ENCODE data around the gene SYNE2. TPM values are rescaled to one million over a fixed set of nuclear protein-coding genes. Genes with fewer than 3 reads are reported as not detected.
"Not testable (repeated sequence)": the region's sequence is repeated elsewhere in the genome, so short reads cannot be mapped to it uniquely, and the experiment has no call there.

The SYNE2 gene
- total RNA-seq, 1 donor from 2014 or later: 186 TPM

DNA sequence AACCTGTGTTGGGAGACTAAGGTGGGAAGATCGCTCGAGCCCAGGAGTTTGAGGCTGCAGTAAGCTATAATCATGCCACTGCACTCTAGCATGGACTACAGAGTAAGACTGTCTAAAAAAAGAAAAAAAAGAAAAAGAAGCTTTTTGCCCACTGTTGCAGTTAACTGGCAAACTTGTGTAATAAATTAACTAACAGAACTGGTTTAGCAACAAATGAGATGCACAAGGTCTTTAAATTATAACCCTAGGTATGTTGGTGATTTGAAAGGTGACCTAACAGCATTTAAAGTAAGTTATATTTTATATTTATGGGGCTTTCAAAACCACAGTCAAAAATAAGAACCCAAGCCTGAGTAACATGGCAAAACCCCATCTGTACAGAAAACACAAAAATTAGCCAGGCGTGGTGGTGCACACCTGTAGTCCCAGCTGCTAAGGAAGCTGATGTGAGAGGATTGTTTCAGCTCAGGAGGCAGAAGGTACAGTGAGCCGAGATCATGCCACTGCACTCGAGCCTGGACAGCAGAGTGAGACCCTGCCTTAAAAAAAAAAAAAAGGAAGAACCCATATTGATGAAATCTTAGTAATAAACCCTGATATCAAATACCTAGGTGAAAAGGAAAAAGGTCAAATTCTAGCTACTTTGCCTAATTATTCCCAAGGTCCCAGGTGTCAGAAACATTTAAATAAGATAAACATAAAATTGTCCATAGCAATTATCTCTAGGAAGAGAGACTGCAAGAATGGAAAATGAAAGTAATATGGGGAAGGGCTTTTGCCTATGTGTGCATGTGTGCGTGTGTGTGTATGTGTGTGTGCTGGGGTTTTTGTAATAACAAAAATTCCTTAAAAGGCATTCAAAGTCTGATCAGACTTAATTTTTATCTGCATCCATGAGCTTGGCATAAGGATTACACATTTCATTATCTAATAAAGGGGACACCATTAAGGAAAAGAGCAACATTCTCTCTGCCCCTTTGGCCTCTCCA, 15.4 kb downstream of the SYNE2 start:
- Histone ChIP-seq H3K36me3 (no peaks in the 10 kb centered on the region), H3K27me3 (ENCODE audit: low read depth) (no peaks in the 10 kb centered on the region), H3K4me1 (peaks cover 44% of the 10 kb centered on the region), H3K27ac (replicated peaks) (peak overlapping the region; percentile 10), H3K9me3 (replicated peaks) (no peaks in the 10 kb centered on the region), H3K4me3 (no peak overlapping the region)
- no peak for DNase-seq
- intact Hi-C loops (cut with micrococcal nuclease): no loop called here
- TF ChIP-seq, protein P1, sequence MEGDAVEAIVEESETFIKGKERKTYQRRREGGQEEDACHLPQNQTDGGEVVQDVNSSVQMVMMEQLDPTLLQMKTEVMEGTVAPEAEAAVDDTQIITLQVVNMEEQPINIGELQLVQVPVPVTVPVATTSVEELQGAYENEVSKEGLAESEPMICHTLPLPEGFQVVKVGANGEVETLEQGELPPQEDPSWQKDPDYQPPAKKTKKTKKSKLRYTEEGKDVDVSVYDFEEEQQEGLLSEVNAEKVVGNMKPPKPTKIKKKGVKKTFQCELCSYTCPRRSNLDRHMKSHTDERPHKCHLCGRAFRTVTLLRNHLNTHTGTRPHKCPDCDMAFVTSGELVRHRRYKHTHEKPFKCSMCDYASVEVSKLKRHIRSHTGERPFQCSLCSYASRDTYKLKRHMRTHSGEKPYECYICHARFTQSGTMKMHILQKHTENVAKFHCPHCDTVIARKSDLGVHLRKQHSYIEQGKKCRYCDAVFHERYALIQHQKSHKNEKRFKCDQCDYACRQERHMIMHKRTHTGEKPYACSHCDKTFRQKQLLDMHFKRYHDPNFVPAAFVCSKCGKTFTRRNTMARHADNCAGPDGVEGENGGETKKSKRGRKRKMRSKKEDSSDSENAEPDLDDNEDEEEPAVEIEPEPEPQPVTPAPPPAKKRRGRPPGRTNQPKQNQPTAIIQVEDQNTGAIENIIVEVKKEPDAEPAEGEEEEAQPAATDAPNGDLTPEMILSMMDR (IDR thresholded peaks at IDR 0.05; ENCODE audit: borderline replicate concordance): no peak

DNA sequence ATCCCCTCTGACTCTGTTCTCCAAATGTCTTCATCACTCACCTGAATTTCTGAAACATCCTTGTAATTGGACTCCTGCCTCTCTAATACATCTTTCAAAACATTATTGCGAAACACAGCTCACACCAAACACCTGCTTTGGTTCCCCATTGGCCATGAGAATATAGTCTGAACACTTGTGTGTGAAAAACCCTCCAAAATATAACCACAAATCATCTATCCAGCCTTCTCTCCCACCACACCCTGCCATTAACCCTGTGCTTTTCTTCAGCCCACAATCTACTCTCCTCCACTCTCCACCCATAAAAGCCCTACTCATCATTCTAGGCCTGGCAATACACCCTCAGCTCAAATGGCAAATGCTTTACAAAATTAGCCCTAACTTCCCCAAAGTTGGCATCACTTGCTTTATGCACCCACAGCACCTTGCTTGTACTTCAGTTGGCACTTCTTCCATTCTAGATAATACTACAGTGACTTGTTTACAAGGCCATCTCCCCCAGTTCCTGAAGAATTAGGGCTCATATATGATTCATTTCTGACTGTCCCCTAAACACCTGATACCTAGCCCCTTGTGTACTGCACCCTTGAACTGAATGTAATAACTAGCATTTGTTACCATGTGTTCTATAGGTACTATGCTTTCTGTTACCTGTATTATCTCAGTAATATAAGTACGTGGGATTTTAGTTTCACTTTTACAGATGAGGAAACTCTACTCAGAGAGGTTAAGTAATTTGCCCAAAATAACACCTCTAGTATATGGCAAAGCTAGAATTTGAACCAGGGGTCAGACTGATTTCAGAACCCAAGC, 17.3 kb downstream of the SYNE2 start:
- H3K36me3 ChIP-seq; H3K9me3 ChIP-seq (replicated peaks); H3K27me3 ChIP-seq (ENCODE audit: low read depth); intact Hi-C loops (cut with micrococcal nuclease); H3K27ac ChIP-seq (replicated peaks); H3K4me3 ChIP-seq; DNase-seq: not testable (repeated sequence)
- peaks cover 48% of the 10 kb centered on the region for H3K4me1 ChIP-seq

DNA sequence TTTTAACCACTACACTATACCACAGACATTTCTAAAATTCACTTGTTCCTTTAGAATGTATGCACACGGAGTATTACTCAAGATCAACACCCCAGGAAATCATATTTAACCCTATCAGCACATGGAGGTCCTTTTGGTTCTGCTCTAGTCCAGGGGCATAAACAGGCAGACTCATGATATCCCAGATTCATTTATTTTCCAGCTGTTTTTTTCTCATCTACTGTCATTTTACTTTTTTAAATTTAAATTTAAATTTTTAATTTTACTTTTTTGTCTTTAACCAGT, 17.9 kb downstream of the SYNE2 start:
- DNase-seq; intact Hi-C loops (cut with micrococcal nuclease); H3K4me3 ChIP-seq; H3K27ac ChIP-seq (replicated peaks); H3K36me3 ChIP-seq; H3K27me3 ChIP-seq (ENCODE audit: low read depth); H3K9me3 ChIP-seq (replicated peaks): not testable (repeated sequence)
- peaks cover 54% of the 10 kb centered on the region for H3K4me1 ChIP-seq

DNA sequence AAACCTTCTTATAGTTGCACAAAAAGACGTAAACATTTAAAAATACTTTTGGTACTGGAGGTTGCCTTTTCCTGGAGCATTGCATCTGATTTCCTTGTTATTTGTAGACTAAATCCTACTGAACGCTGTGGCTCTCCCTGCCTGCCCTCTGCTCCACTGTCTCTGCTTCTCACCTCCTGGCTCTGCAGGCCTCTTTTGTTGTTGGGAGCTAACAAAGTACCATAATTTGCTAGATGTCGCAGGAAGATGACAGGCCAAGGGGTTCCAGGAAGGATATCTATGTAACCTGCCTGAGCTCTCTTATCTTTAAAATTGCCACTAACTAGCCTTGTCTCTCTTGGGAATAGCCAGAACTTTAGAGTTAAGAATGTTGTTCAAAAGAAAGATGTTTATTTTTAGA, 21.4 kb downstream of the SYNE2 start:
- intact Hi-C loops (cut with micrococcal nuclease): no loop called here
- H3K4me1 ChIP-seq: peaks cover 62% of the 10 kb centered on the region
- H3K9me3 ChIP-seq (replicated peaks): no peaks in the 10 kb centered on the region
- H3K4me3 ChIP-seq: no peak overlapping the region
- no peaks in the 10 kb centered on the region for H3K36me3 ChIP-seq
- H3K27ac ChIP-seq (replicated peaks): peak overlapping the region; percentile 83
- no peak for DNase-seq
- TF ChIP-seq, protein P1 (IDR thresholded peaks at IDR 0.05; ENCODE audit: borderline replicate concordance): no peak
- H3K27me3 ChIP-seq (ENCODE audit: low read depth): no peaks in the 10 kb centered on the region

DNA sequence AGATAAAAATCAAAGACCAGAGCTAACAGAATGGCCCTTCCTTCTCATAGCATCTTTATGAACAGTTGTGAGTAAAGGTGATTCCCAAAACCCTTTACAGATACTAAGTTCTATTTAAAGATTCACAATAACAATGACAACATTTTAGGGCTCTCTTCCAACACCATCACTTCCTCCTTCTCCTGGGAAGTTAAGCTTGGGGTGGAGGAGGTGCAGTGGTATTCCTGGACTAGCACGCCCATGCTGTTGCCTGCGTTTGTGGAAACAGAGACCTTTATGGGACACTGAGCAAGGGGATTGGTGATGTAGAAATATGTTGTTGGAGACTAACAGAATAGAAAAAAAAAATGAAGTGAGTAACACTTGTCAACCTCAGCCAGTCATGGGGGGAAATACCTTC, 22.5 kb downstream of the SYNE2 start:
- peaks cover 56% of the 10 kb centered on the region for H3K4me1 ChIP-seq
- intact Hi-C loops (cut with micrococcal nuclease): no loop called here

DNA sequence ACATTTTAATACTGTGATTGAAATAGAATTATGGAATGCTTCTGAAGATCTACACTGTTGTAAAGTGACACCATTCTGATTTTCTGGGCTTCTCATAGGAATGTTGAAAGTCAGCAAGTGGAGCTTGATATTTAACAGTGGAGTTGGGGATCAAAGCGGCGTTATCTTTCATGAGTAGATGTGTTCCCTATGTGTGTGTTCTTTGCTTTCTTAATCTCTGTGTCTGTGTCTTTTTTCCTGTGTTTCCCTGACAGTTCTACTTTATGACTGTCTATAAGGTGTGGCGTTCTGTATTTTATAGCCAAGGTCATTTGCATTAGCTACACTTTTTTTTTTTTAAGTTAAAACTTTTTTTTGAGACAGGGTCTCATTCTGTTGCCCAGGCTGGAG, 24.7 kb downstream of the SYNE2 start:
- peaks cover 53% of the 10 kb centered on the region for H3K4me1 ChIP-seq
- no peaks in the 10 kb centered on the region for H3K9me3 ChIP-seq (replicated peaks)
- intact Hi-C loops (cut with micrococcal nuclease): no loop called here
- no peak for DNase-seq
- no peaks in the 10 kb centered on the region for H3K36me3 ChIP-seq
- no peaks in the 10 kb centered on the region for H3K27me3 ChIP-seq (ENCODE audit: low read depth)
- peak overlapping the region; percentile 83 for H3K27ac ChIP-seq (replicated peaks)
- H3K4me3 ChIP-seq: no peak overlapping the region
- TF ChIP-seq, protein P1 (IDR thresholded peaks at IDR 0.05; ENCODE audit: borderline replicate concordance): no peak

More for the DNA sequence above, 22.5 kb downstream of the SYNE2 start:
- Histone ChIP-seq H3K9me3 (replicated peaks) (no peaks in the 10 kb centered on the region), H3K36me3 (no peaks in the 10 kb centered on the region), H3K27me3 (ENCODE audit: low read depth) (no peaks in the 10 kb centered on the region), H3K4me3 (no peak overlapping the region), H3K27ac (replicated peaks) (peak overlapping the region; percentile 83)
- DNase-seq: no peak
- TF ChIP-seq, protein P1 (IDR thresholded peaks at IDR 0.05; ENCODE audit: borderline replicate concordance): no peak
